NB4 (cell line): Measurements from ENCODE around the gene FLNC.

Experiments
- DNase-seq: peaks from one replicate; pipeline ENCODE4 v3.0.0; 2010; ENCODE audit warnings: low read depth
- H3K4me3 ChIP-seq: one replicate; pipeline ENCODE4 v1.5.1; 2011; ENCODE audit warnings: mild to moderate bottlenecking, low read depth, low read length, moderate library complexity
- CTCF ChIP-seq: IDR thresholded peaks from one replicate; pipeline ENCODE4 v1.5.1; 2012; ENCODE audit warnings: low read depth, low read length
- MAX ChIP-seq: IDR thresholded peaks from 2 replicates; pipeline ENCODE4 v1.6.1; 2011; ENCODE audit warnings: low read depth, low read length
- MYC ChIP-seq: IDR thresholded peaks from 2 replicates; pipeline ENCODE4 v1.6.1; 2011; ENCODE audit warnings: low read depth, low read length
- POLR2A ChIP-seq: IDR thresholded peaks from 2 replicates; pipeline ENCODE4 v1.6.1; 2011; ENCODE audit warnings: mild to moderate bottlenecking; ENCODE audit not compliant: insufficient read length; ENCODE audit errors: extremely low read depth

The FLNC gene

GRCh38 chr7:128885370-128886187 lies 55.4 kb downstream of the FLNC start:
- TF ChIP-seq MYC = no peak
- TF ChIP-seq CTCF = no peak
- no peak for TF ChIP-seq MAX
- TF ChIP-seq POLR2A = no peak
- no peak overlapping the region for H3K4me3 ChIP-seq
- DNase-seq = no peak

- TF ChIP-seq MYC = no peak
- TF ChIP-seq MAX = no peak
- TF ChIP-seq POLR2A = no peak
- TF ChIP-seq CTCF = no peak
- no peak for DNase-seq
- no peak overlapping the region for H3K4me3 ChIP-seq
These were observed 56.4 kb downstream of the FLNC start for GRCh38 chr7:128886391-128887168.

GRCh38 chr7:128887169-128888038 lies 57.2 kb downstream of the FLNC start:
- DNase-seq = no peak
- no peak overlapping the region for H3K4me3 ChIP-seq
- no peak for TF ChIP-seq POLR2A
- TF ChIP-seq MAX = no peak
- no peak for TF ChIP-seq MYC
- no peak for TF ChIP-seq CTCF

GRCh38 chr7:128888039-128888755 lies 58.0 kb downstream of the FLNC start:
- DNase-seq = no peak
- no peak for TF ChIP-seq POLR2A
- TF ChIP-seq MYC = no peak
- no peak for TF ChIP-seq CTCF
- no peak for TF ChIP-seq MAX
- no peak overlapping the region for H3K4me3 ChIP-seq

- no peak for DNase-seq
- no peak for TF ChIP-seq POLR2A
- no peak for TF ChIP-seq MAX
- TF ChIP-seq CTCF = no peak
- no peak for TF ChIP-seq MYC
- no peak overlapping the region for H3K4me3 ChIP-seq
These were observed 58.5 kb downstream of the FLNC start for GRCh38 chr7:128888756-128889095.
